HepG2 (cell line): ENCODE measurements around the gene PPP1R18. TPM values are rescaled to one million over a fixed set of nuclear protein-coding genes. Genes with fewer than 3 reads are reported as not detected.

ENCODE experiments used
- ATAC-seq: fragments of 200-7000 bp; cut with Tn5 transposase; 3 replicates; pipeline ENCODE4 v1.9.1; 2020; ENCODE audit warnings: mild to moderate bottlenecking, moderate library complexity
- BruUV-seq: library from RNA; stranded (reverse); fragments of 400-500 nt; replicated peaks from 2 replicates; lab custom pipeline; 2021; lab: Mats Ljungman, UMichigan
- CTCF ChIA-PET: fragments of 300-600 bp; formaldehyde crosslinking; extraction: SDS; loops from one replicate; lab custom pipeline; 2021; ENCODE audit warnings: low total read pairs, inconsistent platforms, low intra/inter-chr PET ratio; lab: Yijun Ruan, JAX
- POLR2A ChIA-PET: fragments of 350-600 bp; sonication (Branson Sonifier 250); formaldehyde crosslinking; loops from one replicate; lab custom pipeline; 2020; ENCODE audit warnings: antibody characterized with exemption, inconsistent platforms; lab: Yijun Ruan, JAX
- DNase-seq: peaks from one replicate; pipeline ENCODE4 v3.0.0-alpha.2; 2015; ENCODE audit warnings: low spot score
- FAIRE-seq: peaks from 3 replicates; lab custom pipeline; 2011; peaks lifted over from hg19 to GRCh38; lab: Jason Lieb, UNC
- H2AFZ ChIP-seq: one replicate; pipeline ENCODE4 v1.6.1; 2011; ENCODE audit warnings: low read length, inconsistent platforms
- H3K27ac ChIP-seq: fragments of 300-600 bp; 3 replicates; pipeline ENCODE4 v1.8.0; 2011; ENCODE audit warnings: mixed run types, mild to moderate bottlenecking, mixed read lengths, low read length, inconsistent platforms; ENCODE audit not compliant: insufficient read depth; ENCODE audit errors: extremely low read length
- H3K27me3 ChIP-seq, 2 experiments: fragments of 200-600 bp in 1 of 2; 2 replicates in 1 of 2; 3 replicates in 1 of 2; pipeline versions ENCODE4 v1.6.0 to v1.8.0; 2011; ENCODE audit warnings: low read length in 2 of 2, mild to moderate bottlenecking in 2 of 2, moderate library complexity in 2 of 2, inconsistent platforms in 1 of 2; ENCODE audit not compliant: insufficient read depth in 2 of 2, control insufficient read depth in 1 of 2
- H3K36me3 ChIP-seq, 2 experiments: fragments of 200-600 bp in 1 of 2; replicated peaks in 1 of 2; 2 replicates in 1 of 2; 3 replicates in 1 of 2; pipeline versions ENCODE4 v1.5.1 to v1.8.0; 2011; ENCODE audit warnings: low read length in 2 of 2, inconsistent platforms in 1 of 2; ENCODE audit not compliant: insufficient read depth in 2 of 2, control insufficient read depth in 1 of 2
- H3K4me1 ChIP-seq: 2 replicates; pipeline ENCODE4 v1.5.1; 2012; ENCODE audit warnings: low read length, inconsistent platforms; ENCODE audit not compliant: insufficient read depth
- H3K4me2 ChIP-seq: 2 replicates; pipeline ENCODE4 v1.6.0; 2011; ENCODE audit warnings: low read depth, low read length, inconsistent platforms
- H3K4me3 ChIP-seq, 3 experiments: fragments of 200-600 bp in 1 of 3; sonication (generic), shearing (Covaris generic) in 1 of 3; replicated peaks in 1 of 3; 2 replicates each; pipeline ENCODE4 v1.5.1; 2011 to 2016; ENCODE audit warnings: low read length in 3 of 3, inconsistent platforms in 2 of 3, low read depth in 2 of 3, mild to moderate bottlenecking in 2 of 3, control low read depth in 1 of 3, mixed read lengths in 1 of 3; ENCODE audit not compliant: insufficient read depth in 1 of 3
- H3K79me2 ChIP-seq: one replicate; pipeline ENCODE4 v1.6.1; 2011; ENCODE audit warnings: low read length, inconsistent platforms; ENCODE audit not compliant: insufficient read depth
- H3K9ac ChIP-seq: 2 replicates; pipeline ENCODE4 v1.6.0; 2011; ENCODE audit warnings: mild to moderate bottlenecking, low read depth, low read length, inconsistent platforms; ENCODE audit not compliant: insufficient read depth
- H3K9me3 ChIP-seq: 2 replicates; pipeline ENCODE4 v1.5.1; 2012; ENCODE audit warnings: mild to moderate bottlenecking, low read length
- H4K20me1 ChIP-seq: 2 replicates; pipeline ENCODE4 v1.6.0; 2011; ENCODE audit warnings: inconsistent platforms, mild to moderate bottlenecking, low read length, moderate library complexity; ENCODE audit not compliant: insufficient read depth
- ATF7-NPFF ChIP-seq: sonication (generic); formaldehyde crosslinking; IDR thresholded peaks from 2 replicates; pipeline ENCODE4 v1.8.1; 2023; ENCODE audit warnings: mild to moderate bottlenecking, low read depth, missing genetic modification reagents, moderate library complexity
- ELF4 ChIP-seq: sonication (generic); formaldehyde crosslinking; IDR thresholded peaks from 2 replicates; pipeline ENCODE4 v1.5.0; 2020; ENCODE audit warnings: missing genetic modification reagents, mild to moderate bottlenecking, moderate library complexity, borderline replicate concordance
- EP300 ChIP-seq, 3 experiments: sonication (generic) in 1 of 3; formaldehyde crosslinking in 1 of 3; IDR thresholded peaks; 2 replicates each; pipeline versions ENCODE4 v1.5.1 to v1.6.1; 2011 to 2020; ENCODE audit warnings: low read depth in 2 of 3, low read length in 2 of 3, borderline replicate concordance in 1 of 3, improper control_type of control experiment in 1 of 3, mild to moderate bottlenecking in 1 of 3, missing genetic modification reagents in 1 of 3, moderate library complexity in 1 of 3
- KDM1A ChIP-seq: IDR thresholded peaks from 2 replicates; pipeline ENCODE4 v1.6.1; 2016; ENCODE audit warnings: missing compliant biosample characterization
- POGZ ChIP-seq: sonication (generic); formaldehyde crosslinking; IDR thresholded peaks from 2 replicates; pipeline ENCODE4 v1.4.0; 2020; ENCODE audit warnings: mild to moderate bottlenecking, missing genetic modification reagents
- RORA ChIP-seq: sonication (generic); formaldehyde crosslinking; IDR thresholded peaks from 2 replicates; pipeline ENCODE4 v1.5.0; 2020; ENCODE audit warnings: mild to moderate bottlenecking, missing genetic modification reagents, moderate library complexity
- SRSF4 ChIP-seq: fragments of 200-400 bp; formaldehyde crosslinking; IDR thresholded peaks from one replicate; pipeline ENCODE4 v1.6.1; 2018; ENCODE audit warnings: mild to moderate bottlenecking, low read depth, low read length, moderate library complexity; ENCODE audit not compliant: poor library complexity, severe bottlenecking
- STAG1 ChIP-seq: sonication (generic); formaldehyde crosslinking; IDR thresholded peaks from 2 replicates; pipeline ENCODE4 v1.4.0; 2020; ENCODE audit warnings: missing genetic modification reagents
- ZBTB7B ChIP-seq: sonication (generic); formaldehyde crosslinking; IDR thresholded peaks from 2 replicates; pipeline ENCODE4 v1.4.0; 2020; ENCODE audit warnings: missing genetic modification reagents
- ZNF230 ChIP-seq: sonication (generic); formaldehyde crosslinking; IDR thresholded peaks from 2 replicates; pipeline ENCODE4 v1.4.0; 2020; ENCODE audit warnings: mild to moderate bottlenecking, missing genetic modification reagents
- ZNF598 ChIP-seq: sonication (generic); formaldehyde crosslinking; IDR thresholded peaks from 2 replicates; pipeline ENCODE4 v1.5.1; 2020; ENCODE audit warnings: mild to moderate bottlenecking, missing genetic modification reagents, borderline replicate concordance
- ZNF788 ChIP-seq: sonication (generic); formaldehyde crosslinking; IDR thresholded peaks from 2 replicates; pipeline ENCODE4 v1.5.0; 2020; ENCODE audit warnings: mild to moderate bottlenecking, missing genetic modification reagents, borderline replicate concordance
- WGBS: methylation state at CpG from one replicate; pipeline ENCODE4 v1.1.6; 2017; ENCODE audit warnings: low lambda C conversion rate; 5-methylcytosine and 5-hydroxymethylcytosine counted together
- in situ Hi-C: cut with HindIII; loops from 2 replicates; pipeline ENCODE4 v1.10.0; 2017; ENCODE audit warnings: low pct_unique_long_range_greater_than_20kb; ENCODE audit not compliant: extremely low pct_ligation_motif_present
- intact Hi-C: fragments of 100-400 bp; cut with micrococcal nuclease; formaldehyde crosslinking; loops from one replicate; pipeline ENCODE4 v1.10.0; 2022; ENCODE audit not compliant: unreplicated experiment
- polyA plus RNA-seq, 8 experiments: library from polyadenylated mRNA; depleted of rRNA in 3 of 8; stranded (reverse) in 7 of 8; unstranded in 1 of 8; fragments of >200 nt; fragmentation: Illumina TruSeq in 4 of 8; extraction: Trizol in 4 of 8; gene quantifications; 2 replicates each; pipeline versions ENCODE4 v1.2.1 to v1.2.3, GENCODE V29; 2011 to 2016; ENCODE audit warnings: low read depth in 4 of 8, missing spikeins in 1 of 8, mixed read lengths in 1 of 8; ENCODE audit not compliant: insufficient read depth in 1 of 8
- total RNA-seq, 5 experiments: library from RNA; depleted of rRNA; stranded (reverse); fragments of >200 nt; fragmentation: Illumina TruSeq; extraction: Trizol; gene quantifications; 2 replicates each; pipeline ENCODE4 v1.2.3, GENCODE V29; 2016; ENCODE audit warnings: low read depth in 1 of 5
- TF ChIP-seq, protein P1 (sequence below): sonication (generic); formaldehyde crosslinking; IDR thresholded peaks from 2 replicates; pipeline ENCODE4 v1.8.1; 2023; ENCODE audit warnings: mild to moderate bottlenecking, missing genetic modification reagents
- TF ChIP-seq, protein P2 (sequence below): sonication (generic); formaldehyde crosslinking; IDR thresholded peaks from 2 replicates; pipeline ENCODE4 v1.4.0; 2020; ENCODE audit warnings: missing genetic modification reagents, borderline replicate concordance
- TF ChIP-seq, protein P3 (sequence below): sonication (generic); formaldehyde crosslinking; IDR thresholded peaks from 2 replicates; pipeline ENCODE4 v1.4.0; 2020; ENCODE audit warnings: mild to moderate bottlenecking, missing genetic modification reagents

The PPP1R18 gene
- total and polyA plus RNA-seq, 2 of the 13 experiments (the other 11 are each of a cell fraction or from before 2014, with no cell fraction given), result 4.9 to 9.2 TPM

GRCh38 chr6:30721198-30722024, 35.0 kb upstream of the PPP1R18 start:
- no peaks in the 10 kb centered on the region; a peak in 1 of 5 replicates for H3K27me3 ChIP-seq
- ChIA-PET CTCF (interaction anchor here (1.0 to 3.5 kb wide), 4 partner anchors 9 to 49 kb away, joined by 4 to 130 read pairs (median 4); partner anchors contain the start of gene DHX16), POLR2A (interaction anchor here (0.7 to 5.0 kb wide), 25 partner anchors 9 to 193 kb away, joined by 3 to 92 read pairs (median 8); partner anchors contain the start of genes DHX16, FLOT1, IER3 and MRPS18B)
- FAIRE-seq (no peak), DNase-seq (peak; percentile 80), ATAC-seq (peak; percentile 9; the same call in 2 of the 3 replicates)
- H3K4me3 ChIP-seq, result peak overlapping the region; percentile 89 to 94 (median 90)
- H4K20me1 ChIP-seq, result peaks cover 44% of the 10 kb centered on the region
- peak overlapping the region; percentile 96 for H3K9ac ChIP-seq
- H3K36me3 ChIP-seq, result peaks cover 13 to 35% of the 10 kb centered on the region in 2 experiments
- H3K4me1 ChIP-seq, result peaks cover 63% of the 10 kb centered on the region
- H3K79me2 ChIP-seq, result peaks cover 46% of the 10 kb centered on the region
- 3% methylated on average over 40 of the region's 71 CpGs for WGBS
- no peak overlapping the region for H2AFZ ChIP-seq
- no TSS peak for BruUV-seq
- intact Hi-C loops, result loop anchor here (1.0 to 5.0 kb wide), 5 partner anchors 34 to 239 kb away; partner anchors contain the start of genes MRPS18B and PPP1R10
- H3K9me3 ChIP-seq, result no peaks in the 10 kb centered on the region
- peak overlapping the region; percentile 82 for H3K4me2 ChIP-seq
- H3K27ac ChIP-seq, result peak overlapping the region; percentile 96
- in situ Hi-C loops, result loop anchor here (5.0 to 10.0 kb wide), 2 partner anchors 44 to 237 kb away; partner anchors contain the start of gene HLA-E
- TF ChIP-seq, protein P1, sequence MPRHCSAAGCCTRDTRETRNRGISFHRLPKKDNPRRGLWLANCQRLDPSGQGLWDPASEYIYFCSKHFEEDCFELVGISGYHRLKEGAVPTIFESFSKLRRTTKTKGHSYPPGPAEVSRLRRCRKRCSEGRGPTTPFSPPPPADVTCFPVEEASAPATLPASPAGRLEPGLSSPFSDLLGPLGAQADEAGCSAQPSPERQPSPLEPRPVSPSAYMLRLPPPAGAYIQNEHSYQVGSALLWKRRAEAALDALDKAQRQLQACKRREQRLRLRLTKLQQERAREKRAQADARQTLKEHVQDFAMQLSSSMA, result no peak
- TF ChIP-seq, protein P2, sequence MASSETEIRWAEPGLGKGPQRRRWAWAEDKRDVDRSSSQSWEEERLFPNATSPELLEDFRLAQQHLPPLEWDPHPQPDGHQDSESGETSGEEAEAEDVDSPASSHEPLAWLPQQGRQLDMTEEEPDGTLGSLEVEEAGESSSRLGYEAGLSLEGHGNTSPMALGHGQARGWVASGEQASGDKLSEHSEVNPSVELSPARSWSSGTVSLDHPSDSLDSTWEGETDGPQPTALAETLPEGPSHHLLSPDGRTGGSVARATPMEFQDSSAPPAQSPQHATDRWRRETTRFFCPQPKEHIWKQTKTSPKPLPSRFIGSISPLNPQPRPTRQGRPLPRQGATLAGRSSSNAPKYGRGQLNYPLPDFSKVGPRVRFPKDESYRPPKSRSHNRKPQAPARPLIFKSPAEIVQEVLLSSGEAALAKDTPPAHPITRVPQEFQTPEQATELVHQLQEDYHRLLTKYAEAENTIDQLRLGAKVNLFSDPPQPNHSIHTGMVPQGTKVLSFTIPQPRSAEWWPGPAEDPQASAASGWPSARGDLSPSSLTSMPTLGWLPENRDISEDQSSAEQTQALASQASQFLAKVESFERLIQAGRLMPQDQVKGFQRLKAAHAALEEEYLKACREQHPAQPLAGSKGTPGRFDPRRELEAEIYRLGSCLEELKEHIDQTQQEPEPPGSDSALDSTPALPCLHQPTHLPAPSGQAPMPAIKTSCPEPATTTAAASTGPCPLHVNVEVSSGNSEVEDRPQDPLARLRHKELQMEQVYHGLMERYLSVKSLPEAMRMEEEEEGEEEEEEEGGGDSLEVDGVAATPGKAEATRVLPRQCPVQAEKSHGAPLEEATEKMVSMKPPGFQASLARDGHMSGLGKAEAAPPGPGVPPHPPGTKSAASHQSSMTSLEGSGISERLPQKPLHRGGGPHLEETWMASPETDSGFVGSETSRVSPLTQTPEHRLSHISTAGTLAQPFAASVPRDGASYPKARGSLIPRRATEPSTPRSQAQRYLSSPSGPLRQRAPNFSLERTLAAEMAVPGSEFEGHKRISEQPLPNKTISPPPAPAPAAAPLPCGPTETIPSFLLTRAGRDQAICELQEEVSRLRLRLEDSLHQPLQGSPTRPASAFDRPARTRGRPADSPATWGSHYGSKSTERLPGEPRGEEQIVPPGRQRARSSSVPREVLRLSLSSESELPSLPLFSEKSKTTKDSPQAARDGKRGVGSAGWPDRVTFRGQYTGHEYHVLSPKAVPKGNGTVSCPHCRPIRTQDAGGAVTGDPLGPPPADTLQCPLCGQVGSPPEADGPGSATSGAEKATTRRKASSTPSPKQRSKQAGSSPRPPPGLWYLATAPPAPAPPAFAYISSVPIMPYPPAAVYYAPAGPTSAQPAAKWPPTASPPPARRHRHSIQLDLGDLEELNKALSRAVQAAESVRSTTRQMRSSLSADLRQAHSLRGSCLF (CRISPR knock-in tag), result 0 out of 2 replicates have a peak, but pooled peaks have one; percentile 55
- TF ChIP-seq KDM1A, result no peak
- TF ChIP-seq STAG1 (CRISPR knock-in tag), result no peak
- no peak; the same call in 1 of the 2 replicates for TF ChIP-seq ZNF230 (CRISPR knock-in tag)
- peak; percentile 91 for TF ChIP-seq SRSF4
- TF ChIP-seq ZNF788 (CRISPR knock-in tag), result peak; percentile 79
- TF ChIP-seq RORA, result no peak
- peak; percentile 91; the same call in 1 of the 2 replicates for TF ChIP-seq ATF7-NPFF (CRISPR knock-in tag)
- TF ChIP-seq, protein P3, sequence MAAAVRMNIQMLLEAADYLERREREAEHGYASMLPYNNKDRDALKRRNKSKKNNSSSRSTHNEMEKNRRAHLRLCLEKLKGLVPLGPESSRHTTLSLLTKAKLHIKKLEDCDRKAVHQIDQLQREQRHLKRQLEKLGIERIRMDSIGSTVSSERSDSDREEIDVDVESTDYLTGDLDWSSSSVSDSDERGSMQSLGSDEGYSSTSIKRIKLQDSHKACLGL, result peak; percentile 86
- TF ChIP-seq ZBTB7B (CRISPR knock-in tag), result peak; percentile 63; the same call in 1 of the 2 replicates
- TF ChIP-seq EP300 (IDR thresholded peaks at IDR 0.05; ENCODE audit: low read depth in 2 of 2, low read length in 2 of 2), result no peak; a peak in 1 of 4 replicates
- peak; percentile 52; the same call in 1 of the 2 replicates for TF ChIP-seq EP300 (CRISPR knock-in tag; IDR thresholded peaks at IDR 0.05; ENCODE audit: borderline replicate concordance)
- TF ChIP-seq ELF4 (CRISPR knock-in tag), result 0 out of 2 replicates have a peak, but pooled peaks have one; percentile 52
- TF ChIP-seq POGZ (CRISPR knock-in tag), result peak; percentile 18; the same call in 1 of the 2 replicates
- TF ChIP-seq ZNF598, result no peak; the same call in 1 of the 2 replicates
